ENCODE measurements around the gene PCED1A.

DNA sequence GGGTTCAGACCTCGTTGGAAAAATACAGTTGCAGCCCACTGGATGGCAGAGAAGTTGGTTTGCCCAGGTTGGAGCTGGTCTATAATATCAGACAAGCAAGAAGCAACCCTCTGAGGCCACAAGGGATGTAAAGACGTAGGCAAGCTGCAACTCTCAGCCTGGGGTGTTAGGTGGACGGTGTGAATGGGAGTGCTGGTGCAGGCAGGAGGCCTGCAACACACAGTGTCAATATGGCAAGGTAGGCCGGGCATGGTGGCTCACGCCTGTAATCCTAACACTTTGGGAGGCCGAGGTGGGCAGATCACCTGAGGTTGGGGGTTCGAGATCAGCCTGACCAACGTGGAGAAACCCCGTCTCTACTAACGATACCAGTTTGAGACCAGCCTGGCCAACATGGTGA lies 10.6 kb upstream of the PCED1A start:
- TF ChIP-seq MYC (IDR thresholded peaks at IDR 0.05; ENCODE audit: low read depth, low read length) (no peak), POLR2A (IDR thresholded peaks at IDR 0.05; ENCODE audit: extremely low read depth, insufficient read length) (no peak)
- TF ChIP-seq, protein P1, sequence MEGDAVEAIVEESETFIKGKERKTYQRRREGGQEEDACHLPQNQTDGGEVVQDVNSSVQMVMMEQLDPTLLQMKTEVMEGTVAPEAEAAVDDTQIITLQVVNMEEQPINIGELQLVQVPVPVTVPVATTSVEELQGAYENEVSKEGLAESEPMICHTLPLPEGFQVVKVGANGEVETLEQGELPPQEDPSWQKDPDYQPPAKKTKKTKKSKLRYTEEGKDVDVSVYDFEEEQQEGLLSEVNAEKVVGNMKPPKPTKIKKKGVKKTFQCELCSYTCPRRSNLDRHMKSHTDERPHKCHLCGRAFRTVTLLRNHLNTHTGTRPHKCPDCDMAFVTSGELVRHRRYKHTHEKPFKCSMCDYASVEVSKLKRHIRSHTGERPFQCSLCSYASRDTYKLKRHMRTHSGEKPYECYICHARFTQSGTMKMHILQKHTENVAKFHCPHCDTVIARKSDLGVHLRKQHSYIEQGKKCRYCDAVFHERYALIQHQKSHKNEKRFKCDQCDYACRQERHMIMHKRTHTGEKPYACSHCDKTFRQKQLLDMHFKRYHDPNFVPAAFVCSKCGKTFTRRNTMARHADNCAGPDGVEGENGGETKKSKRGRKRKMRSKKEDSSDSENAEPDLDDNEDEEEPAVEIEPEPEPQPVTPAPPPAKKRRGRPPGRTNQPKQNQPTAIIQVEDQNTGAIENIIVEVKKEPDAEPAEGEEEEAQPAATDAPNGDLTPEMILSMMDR (IDR thresholded peaks at IDR 0.05; ENCODE audit: low read depth, low read length) = no peak
- TF ChIP-seq, protein P2, sequence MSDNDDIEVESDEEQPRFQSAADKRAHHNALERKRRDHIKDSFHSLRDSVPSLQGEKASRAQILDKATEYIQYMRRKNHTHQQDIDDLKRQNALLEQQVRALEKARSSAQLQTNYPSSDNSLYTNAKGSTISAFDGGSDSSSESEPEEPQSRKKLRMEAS (IDR thresholded peaks at IDR 0.05; ENCODE audit: low read depth, low read length) = no peak

Measured in NB4 (cell line).